ENCODE data around the gene RACGAP1.
A peak's percentile ranks its signal among the peaks of the same experiment; 100 is the strongest.

The RACGAP1 gene

GRCh38 chr12:49949866-49950265, 75.4 kb downstream of the RACGAP1 start:
- Histone ChIP-seq H3K27me3 (ENCODE audit: insufficient read depth, poor library complexity, severe bottlenecking) (peaks cover 16% of the 10 kb centered on the region), H3K27ac (replicated peaks) (no peak overlapping the region), H3K4me3 (replicated peaks; ENCODE audit: insufficient read depth, low read length) (no peak overlapping the region)
- TF ChIP-seq REST (IDR thresholded peaks at IDR 0.05; ENCODE audit: insufficient replicate concordance, low read depth) (no peak), GABPA (IDR thresholded peaks at IDR 0.05; ENCODE audit: low read depth) (no peak), POLR2AphosphoS5 (IDR thresholded peaks at IDR 0.05; ENCODE audit: low read depth) (no peak), SPI1 (IDR thresholded peaks at IDR 0.05; ENCODE audit: borderline replicate concordance, low read depth) (no peak)
- TF ChIP-seq, protein P1, sequence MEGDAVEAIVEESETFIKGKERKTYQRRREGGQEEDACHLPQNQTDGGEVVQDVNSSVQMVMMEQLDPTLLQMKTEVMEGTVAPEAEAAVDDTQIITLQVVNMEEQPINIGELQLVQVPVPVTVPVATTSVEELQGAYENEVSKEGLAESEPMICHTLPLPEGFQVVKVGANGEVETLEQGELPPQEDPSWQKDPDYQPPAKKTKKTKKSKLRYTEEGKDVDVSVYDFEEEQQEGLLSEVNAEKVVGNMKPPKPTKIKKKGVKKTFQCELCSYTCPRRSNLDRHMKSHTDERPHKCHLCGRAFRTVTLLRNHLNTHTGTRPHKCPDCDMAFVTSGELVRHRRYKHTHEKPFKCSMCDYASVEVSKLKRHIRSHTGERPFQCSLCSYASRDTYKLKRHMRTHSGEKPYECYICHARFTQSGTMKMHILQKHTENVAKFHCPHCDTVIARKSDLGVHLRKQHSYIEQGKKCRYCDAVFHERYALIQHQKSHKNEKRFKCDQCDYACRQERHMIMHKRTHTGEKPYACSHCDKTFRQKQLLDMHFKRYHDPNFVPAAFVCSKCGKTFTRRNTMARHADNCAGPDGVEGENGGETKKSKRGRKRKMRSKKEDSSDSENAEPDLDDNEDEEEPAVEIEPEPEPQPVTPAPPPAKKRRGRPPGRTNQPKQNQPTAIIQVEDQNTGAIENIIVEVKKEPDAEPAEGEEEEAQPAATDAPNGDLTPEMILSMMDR (IDR thresholded peaks at IDR 0.05; ENCODE audit: insufficient read depth, low read length): no peak
- no peak for DNase-seq (ENCODE audit: low read depth in 1 of 2, low spot score in 1 of 2)

GRCh38 chr12:49948866-49949845, 76.1 kb downstream of the RACGAP1 start:
- Histone ChIP-seq H3K27me3 (ENCODE audit: insufficient read depth, poor library complexity, severe bottlenecking) (peaks cover 10% of the 10 kb centered on the region), H3K27ac (replicated peaks) (no peak overlapping the region), H3K4me3 (replicated peaks; ENCODE audit: insufficient read depth, low read length) (no peak overlapping the region)
- no peak for TF ChIP-seq GABPA (IDR thresholded peaks at IDR 0.05; ENCODE audit: low read depth)
- TF ChIP-seq SPI1 (IDR thresholded peaks at IDR 0.05; ENCODE audit: borderline replicate concordance, low read depth): peak; percentile 21; the same call in 1 of the 2 replicates
- no peak for DNase-seq (ENCODE audit: low read depth in 1 of 2, low spot score in 1 of 2)

DNA sequence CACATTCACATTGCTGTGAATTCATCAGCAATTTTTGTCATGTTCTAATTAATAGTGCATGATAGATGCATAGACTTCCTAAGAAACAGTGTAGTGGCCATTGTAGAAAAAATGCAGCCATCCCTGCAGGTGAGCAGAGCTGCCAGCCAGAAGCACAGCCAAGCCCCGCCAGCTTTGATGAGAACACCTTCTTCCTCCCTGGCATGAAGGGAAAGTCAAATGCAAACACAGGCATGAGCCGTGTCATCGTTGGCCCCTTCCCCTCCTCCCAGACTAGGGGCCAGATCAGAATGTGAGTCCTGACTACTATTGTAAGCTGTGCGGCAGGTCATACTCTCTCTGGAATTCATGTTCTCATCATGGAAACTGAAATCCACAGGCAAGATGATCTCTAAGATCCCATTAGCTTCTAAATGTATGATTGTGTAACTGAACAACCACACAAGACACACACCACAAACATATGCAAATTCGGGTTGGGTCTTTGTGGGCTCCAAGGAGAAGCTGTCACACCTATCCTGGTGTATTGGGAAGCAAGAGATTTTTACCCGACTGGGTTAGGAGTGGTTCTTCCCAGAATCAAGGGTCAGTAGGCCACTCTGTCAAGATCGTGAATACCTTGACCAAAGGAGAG, 77.6 kb downstream of the RACGAP1 start:
- DNase-seq (ENCODE audit: low read depth in 1 of 2, low spot score in 1 of 2): no peak
- no peak for TF ChIP-seq POLR2AphosphoS5 (IDR thresholded peaks at IDR 0.05; ENCODE audit: low read depth)
- TF ChIP-seq, protein P1 (IDR thresholded peaks at IDR 0.05; ENCODE audit: insufficient read depth, low read length): no peak
- TF ChIP-seq REST (IDR thresholded peaks at IDR 0.05; ENCODE audit: insufficient replicate concordance, low read depth): no peak
- TF ChIP-seq SPI1 (IDR thresholded peaks at IDR 0.05; ENCODE audit: borderline replicate concordance, low read depth): no peak
- TF ChIP-seq GABPA (IDR thresholded peaks at IDR 0.05; ENCODE audit: low read depth): no peak
- Histone ChIP-seq H3K4me3 (replicated peaks; ENCODE audit: insufficient read depth, low read length) (no peak overlapping the region), H3K27ac (replicated peaks) (no peak overlapping the region), H3K27me3 (ENCODE audit: insufficient read depth, poor library complexity, severe bottlenecking) (no peaks in the 10 kb centered on the region)

DNA sequence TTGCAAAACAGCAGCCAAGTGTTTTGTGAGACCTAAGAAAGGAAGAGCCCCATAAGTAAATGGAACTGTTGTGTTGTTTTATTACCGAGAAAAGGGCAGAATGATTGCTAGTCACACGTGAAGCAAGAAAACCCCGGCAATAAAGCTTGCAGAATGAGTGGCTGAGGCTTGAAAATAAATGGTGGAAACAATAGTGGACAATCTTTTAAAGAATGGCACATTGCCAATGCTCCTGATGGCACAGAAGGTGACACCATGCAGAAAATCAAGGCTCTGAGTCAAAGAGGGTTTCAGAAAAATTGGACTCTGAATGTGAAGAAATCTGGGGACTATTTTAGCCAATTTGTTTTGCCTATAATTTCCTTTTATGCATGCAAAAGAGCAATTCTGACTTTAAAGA, 78.8 kb downstream of the RACGAP1 start:
- Histone ChIP-seq H3K4me3 (replicated peaks; ENCODE audit: insufficient read depth, low read length) (no peak overlapping the region), H3K27me3 (ENCODE audit: insufficient read depth, poor library complexity, severe bottlenecking) (no peaks in the 10 kb centered on the region), H3K27ac (replicated peaks) (no peak overlapping the region)
- TF ChIP-seq REST (IDR thresholded peaks at IDR 0.05; ENCODE audit: insufficient replicate concordance, low read depth): no peak
- TF ChIP-seq POLR2AphosphoS5 (IDR thresholded peaks at IDR 0.05; ENCODE audit: low read depth): no peak
- TF ChIP-seq GABPA (IDR thresholded peaks at IDR 0.05; ENCODE audit: low read depth): no peak
- TF ChIP-seq, protein P1 (IDR thresholded peaks at IDR 0.05; ENCODE audit: insufficient read depth, low read length): no peak
- TF ChIP-seq SPI1 (IDR thresholded peaks at IDR 0.05; ENCODE audit: borderline replicate concordance, low read depth): no peak
- no peak for DNase-seq (ENCODE audit: low read depth in 1 of 2, low spot score in 1 of 2)

Data from HL-60 (cell line).